ENCODE measurements around the gene FGF16.

DNA sequence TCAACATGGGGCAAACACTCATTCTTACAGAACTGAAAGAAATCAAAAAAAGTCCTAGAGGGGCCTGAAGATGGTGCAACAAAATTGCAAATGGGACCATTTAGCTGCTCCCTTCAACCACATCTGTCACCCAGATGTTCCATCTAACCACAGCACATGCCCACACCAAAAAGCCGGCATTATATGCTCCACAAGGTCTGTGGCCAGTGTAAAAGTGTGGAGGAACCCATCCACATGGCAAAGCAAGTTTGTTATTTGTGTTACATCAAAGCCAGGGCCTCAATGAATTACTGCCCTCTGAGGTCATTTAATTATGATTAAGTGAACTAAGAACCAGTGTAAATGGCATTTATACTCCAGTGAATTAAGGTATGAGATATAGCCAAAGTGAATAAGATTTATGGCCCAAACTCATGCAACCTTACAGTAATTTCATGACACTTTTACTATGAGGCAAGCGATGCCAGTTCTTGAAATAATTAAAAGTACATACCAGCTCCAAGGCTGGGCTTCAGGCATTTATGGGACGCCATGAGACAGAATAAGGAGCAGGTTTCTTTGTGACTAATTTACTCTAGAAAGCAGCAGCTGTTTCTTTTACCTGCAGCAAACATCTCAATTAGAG is 48.7 kb upstream of the FGF16 start:
- TF ChIP-seq, protein P1, sequence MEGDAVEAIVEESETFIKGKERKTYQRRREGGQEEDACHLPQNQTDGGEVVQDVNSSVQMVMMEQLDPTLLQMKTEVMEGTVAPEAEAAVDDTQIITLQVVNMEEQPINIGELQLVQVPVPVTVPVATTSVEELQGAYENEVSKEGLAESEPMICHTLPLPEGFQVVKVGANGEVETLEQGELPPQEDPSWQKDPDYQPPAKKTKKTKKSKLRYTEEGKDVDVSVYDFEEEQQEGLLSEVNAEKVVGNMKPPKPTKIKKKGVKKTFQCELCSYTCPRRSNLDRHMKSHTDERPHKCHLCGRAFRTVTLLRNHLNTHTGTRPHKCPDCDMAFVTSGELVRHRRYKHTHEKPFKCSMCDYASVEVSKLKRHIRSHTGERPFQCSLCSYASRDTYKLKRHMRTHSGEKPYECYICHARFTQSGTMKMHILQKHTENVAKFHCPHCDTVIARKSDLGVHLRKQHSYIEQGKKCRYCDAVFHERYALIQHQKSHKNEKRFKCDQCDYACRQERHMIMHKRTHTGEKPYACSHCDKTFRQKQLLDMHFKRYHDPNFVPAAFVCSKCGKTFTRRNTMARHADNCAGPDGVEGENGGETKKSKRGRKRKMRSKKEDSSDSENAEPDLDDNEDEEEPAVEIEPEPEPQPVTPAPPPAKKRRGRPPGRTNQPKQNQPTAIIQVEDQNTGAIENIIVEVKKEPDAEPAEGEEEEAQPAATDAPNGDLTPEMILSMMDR (IDR thresholded peaks at IDR 0.05 in 4 of 5, conservative IDR thresholded peaks at IDR 0.05 in 1 of 5) = no peak
- no peak for TF ChIP-seq POLR2A (IDR thresholded peaks at IDR 0.05)

All from gastrocnemius medialis (tissue), 4 donors.